Stomach smooth muscle (tissue), 2 donors: ENCODE measurements around the gene BMPER.

ENCODE experiments used
- H3K27ac ChIP-seq: one replicate; pipeline ENCODE4 v1.7.0; 2013; ENCODE audit warnings: mild to moderate bottlenecking, low read length, inconsistent platforms
- H3K27me3 ChIP-seq, 2 donors: one replicate each; pipeline ENCODE4 v1.7.0; 2013; ENCODE audit warnings: low read length in 2 of 2; ENCODE audit not compliant: insufficient read depth in 2 of 2, control insufficient read depth in 1 of 2
- H3K36me3 ChIP-seq, 2 donors: one replicate each; pipeline ENCODE4 v1.7.0; 2013; ENCODE audit warnings: low read length in 2 of 2; ENCODE audit not compliant: control insufficient read depth in 2 of 2, insufficient read depth in 2 of 2
- H3K4me1 ChIP-seq: one replicate; pipeline ENCODE4 v1.7.0; 2013; ENCODE audit warnings: low read length; ENCODE audit not compliant: control insufficient read depth, insufficient read depth
- H3K4me3 ChIP-seq, 2 donors: one replicate each; pipeline ENCODE4 v1.7.0; 2013; ENCODE audit warnings: low read length in 2 of 2
- H3K9ac ChIP-seq, 2 donors: one replicate each; pipeline ENCODE4 v1.7.0; 2013; ENCODE audit warnings: low read length in 2 of 2, mild to moderate bottlenecking in 1 of 2
- H3K9me3 ChIP-seq, 2 donors: one replicate each; pipeline ENCODE4 v1.7.0; 2013; ENCODE audit warnings: low read length in 2 of 2; ENCODE audit not compliant: control insufficient read depth in 2 of 2
- donor health status: healthy.
- donor health status: Pancreatic carcinoma.

BMPER gene

DNA sequence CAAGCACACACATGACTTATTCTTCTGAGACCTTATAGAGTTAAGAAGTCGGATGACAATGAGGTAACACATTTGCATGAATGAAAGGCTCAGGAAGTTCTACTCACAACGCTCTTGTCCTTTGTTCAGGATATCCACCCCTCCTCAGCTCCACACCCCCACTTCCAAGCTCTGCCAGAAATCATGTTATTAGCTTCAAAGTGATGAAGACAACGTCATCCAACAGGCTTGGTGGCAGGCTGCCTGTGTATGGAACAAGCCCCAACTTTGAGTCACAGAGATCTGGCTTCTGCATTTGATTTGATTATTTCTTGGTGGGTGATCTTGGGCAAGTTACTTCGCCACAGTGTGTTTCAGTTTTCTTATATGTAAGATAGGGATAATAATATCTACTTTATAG is 12.4 kb upstream of the BMPER start:
- Histone ChIP-seq H3K4me3 (no peak overlapping the region), H3K27me3 (no peaks in the 10 kb centered on the region), H3K36me3 (no peaks in the 10 kb centered on the region), H3K9ac (no peak overlapping the region), H3K27ac (no peak overlapping the region), H3K9me3 (no peaks in the 10 kb centered on the region), H3K4me1 (peaks cover 6% of the 10 kb centered on the region)

DNA sequence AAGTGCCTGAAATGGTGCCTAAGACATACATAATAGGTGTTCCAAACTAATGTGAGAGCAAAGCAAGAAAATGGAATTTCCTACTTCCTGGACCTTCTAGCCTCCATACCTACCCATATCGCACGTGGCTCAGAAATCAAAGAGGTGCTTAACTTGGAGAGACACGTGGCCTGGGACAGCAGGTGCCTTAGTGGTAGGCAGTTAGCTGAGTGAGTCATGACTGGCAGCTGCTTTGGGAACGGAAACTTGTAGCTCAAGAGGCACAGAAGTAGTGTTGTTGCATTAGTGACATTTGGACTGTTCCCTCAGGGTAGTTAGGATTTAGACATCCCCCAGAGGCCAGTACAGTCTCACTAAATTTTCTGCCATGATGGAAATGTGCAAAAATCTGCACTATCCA is 12.0 kb upstream of the BMPER start:
- Histone ChIP-seq H3K9me3 (no peaks in the 10 kb centered on the region), H3K4me1 (peaks cover 6% of the 10 kb centered on the region), H3K36me3 (no peaks in the 10 kb centered on the region), H3K9ac (no peak overlapping the region), H3K27me3 (no peaks in the 10 kb centered on the region), H3K4me3 (no peak overlapping the region), H3K27ac (no peak overlapping the region)

DNA sequence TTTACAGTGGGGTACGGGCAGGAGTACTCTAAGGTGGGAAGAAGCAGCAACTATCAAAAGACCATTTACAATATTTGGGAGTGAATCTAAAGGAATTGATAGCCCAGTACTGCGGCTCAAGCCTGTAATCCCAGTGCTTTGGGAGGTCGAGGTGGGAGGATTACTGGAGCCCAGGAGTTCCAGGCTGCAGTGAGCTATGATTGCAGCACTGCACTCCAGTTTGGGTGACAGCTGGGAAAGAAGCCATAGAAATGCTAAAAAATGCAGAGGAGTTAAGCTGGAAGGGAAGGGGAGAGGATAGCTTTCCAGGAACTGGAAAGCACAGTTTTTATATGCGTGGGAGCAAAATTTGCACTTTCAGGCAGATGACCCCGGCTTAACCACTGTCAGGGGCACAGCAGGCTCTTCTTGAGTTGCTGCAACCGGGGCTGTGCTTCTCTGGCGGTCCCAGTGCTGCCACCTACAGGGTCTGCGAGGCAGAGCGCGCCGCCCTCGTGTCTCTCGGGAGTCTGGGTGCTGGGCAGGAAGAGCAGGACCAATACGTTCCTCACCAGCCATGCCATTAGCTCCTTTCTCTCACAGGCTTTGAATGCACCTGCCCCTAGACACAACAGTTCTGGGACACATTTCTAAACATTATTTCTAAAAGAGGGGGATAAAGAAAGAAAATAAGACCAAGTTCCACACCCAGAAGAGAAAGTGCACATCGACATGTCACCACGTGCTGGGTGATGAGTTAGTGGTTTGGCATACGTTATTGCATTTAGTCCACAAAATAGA is 10.1 kb upstream of the BMPER start:
- no peaks in the 10 kb centered on the region for H3K36me3 ChIP-seq
- H3K9me3 ChIP-seq = no peaks in the 10 kb centered on the region
- no peak overlapping the region for H3K9ac ChIP-seq
- H3K4me1 ChIP-seq = peaks cover 6% of the 10 kb centered on the region
- no peak overlapping the region for H3K27ac ChIP-seq
- no peaks in the 10 kb centered on the region for H3K27me3 ChIP-seq
- peak overlapping the region; percentile 45 to 47 for H3K4me3 ChIP-seq

DNA sequence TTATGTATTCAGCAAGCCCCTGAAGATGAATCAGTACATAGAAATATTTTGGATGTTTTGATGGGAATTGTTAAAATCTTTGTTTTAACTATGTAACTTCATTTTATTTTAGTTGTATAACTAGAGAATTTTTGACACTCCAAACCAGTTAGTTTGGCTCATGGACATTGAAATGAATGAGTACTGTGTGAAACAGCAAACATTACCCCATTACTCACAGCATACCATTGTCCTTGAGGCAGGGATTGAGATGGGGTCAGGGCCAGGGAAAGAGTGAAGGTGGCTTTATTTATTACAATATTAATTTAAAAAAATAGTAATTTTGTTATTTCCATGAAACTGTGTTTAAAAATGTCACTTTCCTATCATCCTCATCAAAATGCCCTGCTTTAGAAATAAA is 4.8 kb upstream of the BMPER start:
- Histone ChIP-seq H3K4me3 (no peak overlapping the region), H3K9me3 (no peaks in the 10 kb centered on the region), H3K27me3 (no peaks in the 10 kb centered on the region), H3K27ac (no peak overlapping the region), H3K36me3 (no peaks in the 10 kb centered on the region), H3K4me1 (peaks cover 8% of the 10 kb centered on the region), H3K9ac (no peak overlapping the region)

DNA sequence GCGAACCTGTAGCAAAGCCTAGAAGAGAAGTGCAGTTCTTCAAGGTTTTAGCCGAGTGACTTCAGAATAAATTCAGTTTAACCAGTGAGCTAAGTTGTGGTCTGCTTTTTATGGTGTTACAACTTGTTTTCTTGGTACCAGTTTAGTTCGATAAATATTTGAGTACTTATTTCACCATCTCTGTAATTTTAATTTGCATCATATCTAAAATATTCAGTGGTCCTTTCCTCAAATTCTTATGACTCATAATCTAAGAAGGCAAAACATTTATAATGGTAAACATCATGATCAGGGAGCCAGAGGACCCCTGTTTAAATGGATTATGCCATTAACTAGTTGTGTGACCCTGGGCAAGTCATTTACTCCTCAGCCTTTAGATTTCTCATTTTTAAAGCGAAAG is 4.1 kb upstream of the BMPER start:
- Histone ChIP-seq H3K9me3 (no peaks in the 10 kb centered on the region), H3K27ac (no peak overlapping the region), H3K36me3 (no peaks in the 10 kb centered on the region), H3K4me3 (no peak overlapping the region), H3K27me3 (no peaks in the 10 kb centered on the region), H3K4me1 (peaks cover 8% of the 10 kb centered on the region), H3K9ac (no peak overlapping the region)

DNA sequence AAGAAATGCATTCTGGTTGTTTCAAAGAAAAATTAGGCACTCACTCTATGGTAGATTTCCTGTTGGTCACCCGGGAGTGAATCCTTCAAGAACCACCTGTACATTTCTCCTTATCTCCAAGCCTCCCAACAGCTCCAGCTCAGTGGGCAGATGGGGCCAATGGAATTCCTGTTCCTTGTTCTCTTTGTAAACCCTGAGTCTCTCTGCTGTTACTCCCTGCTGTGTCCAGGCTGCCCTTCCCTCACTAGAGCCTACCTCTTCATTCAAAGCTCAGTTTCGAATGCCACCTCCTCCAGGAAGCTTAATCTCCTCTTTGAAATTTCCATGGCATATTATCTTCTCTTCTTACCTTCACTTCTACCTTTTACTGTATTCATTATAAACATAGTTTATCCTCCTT is 3.5 kb upstream of the BMPER start:
- Histone ChIP-seq H3K27ac (no peak overlapping the region), H3K9ac (no peak overlapping the region), H3K4me3 (no peak overlapping the region), H3K4me1 (peaks cover 8% of the 10 kb centered on the region), H3K36me3 (no peaks in the 10 kb centered on the region), H3K9me3 (no peaks in the 10 kb centered on the region), H3K27me3 (no peaks in the 10 kb centered on the region)

DNA sequence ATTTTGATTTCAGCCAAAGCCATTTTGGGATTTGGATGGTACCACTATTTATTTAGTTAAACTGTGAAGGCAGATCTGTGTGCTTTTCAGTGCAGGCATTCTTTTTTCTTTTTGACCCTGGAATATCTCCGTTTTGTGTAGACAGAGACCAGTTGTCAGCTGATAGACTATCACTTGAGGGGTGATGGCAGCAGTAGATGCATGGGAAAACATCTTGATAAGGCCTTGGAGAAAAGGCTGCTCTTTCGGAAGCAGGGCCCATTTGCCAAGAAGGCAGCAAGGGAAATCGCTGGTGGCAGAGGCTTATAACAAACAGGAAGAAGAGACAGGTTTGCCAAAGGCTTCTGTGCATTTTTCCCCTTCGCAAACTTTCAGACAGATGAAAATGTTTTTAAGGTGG is 2.6 kb upstream of the BMPER start:
- H3K36me3 ChIP-seq = no peaks in the 10 kb centered on the region
- H3K27ac ChIP-seq = no peak overlapping the region
- H3K4me1 ChIP-seq = peaks cover 8% of the 10 kb centered on the region
- no peaks in the 10 kb centered on the region for H3K9me3 ChIP-seq
- no peaks in the 10 kb centered on the region for H3K27me3 ChIP-seq
- no peak overlapping the region for H3K9ac ChIP-seq
- H3K4me3 ChIP-seq = no peak overlapping the region

DNA sequence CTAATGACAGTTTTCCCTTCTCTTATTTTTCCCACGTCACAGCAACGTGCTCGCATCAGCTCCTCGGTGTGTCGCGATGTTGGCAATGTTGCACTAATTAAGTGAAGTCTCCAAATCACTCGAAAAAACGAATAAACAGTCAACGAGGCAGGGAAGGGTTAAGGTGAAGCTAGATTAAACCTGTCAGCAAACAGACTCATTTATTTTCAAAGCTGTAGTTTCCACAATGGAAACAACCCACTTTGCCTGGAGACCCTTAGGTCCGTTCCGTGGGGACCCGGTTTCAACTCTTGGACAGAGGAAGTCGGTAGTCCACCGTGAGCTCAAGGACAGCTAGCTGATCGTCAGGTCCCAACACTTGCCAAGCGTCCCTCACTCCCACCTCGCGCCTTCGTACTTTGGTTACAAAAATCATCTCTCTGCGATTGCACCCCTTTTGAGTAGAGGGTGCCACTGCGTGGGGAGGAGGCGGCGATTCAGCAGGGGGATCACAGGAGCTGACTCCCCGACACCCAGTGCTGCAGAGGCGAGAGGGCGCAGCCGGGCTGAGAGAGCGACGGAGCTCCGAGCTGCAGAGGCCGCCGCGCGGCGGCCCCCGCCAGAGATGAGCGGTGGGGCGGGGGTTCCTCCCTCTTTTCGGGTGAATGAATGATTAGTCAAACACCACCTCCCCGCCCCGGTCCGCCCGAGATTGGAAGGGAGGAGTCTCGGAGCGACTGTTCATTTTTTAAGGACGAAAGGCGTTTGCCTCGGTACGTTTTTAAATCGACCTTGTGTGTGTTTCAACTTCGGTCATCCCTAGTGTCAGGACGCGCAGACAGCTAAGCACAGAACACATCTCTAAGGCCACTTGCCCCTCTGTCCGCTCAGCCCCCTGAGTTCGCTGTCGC is 1.3 kb upstream of the BMPER start:
- Histone ChIP-seq H3K27ac (peak overlapping the region; percentile 79), H3K27me3 (no peaks in the 10 kb centered on the region)

DNA sequence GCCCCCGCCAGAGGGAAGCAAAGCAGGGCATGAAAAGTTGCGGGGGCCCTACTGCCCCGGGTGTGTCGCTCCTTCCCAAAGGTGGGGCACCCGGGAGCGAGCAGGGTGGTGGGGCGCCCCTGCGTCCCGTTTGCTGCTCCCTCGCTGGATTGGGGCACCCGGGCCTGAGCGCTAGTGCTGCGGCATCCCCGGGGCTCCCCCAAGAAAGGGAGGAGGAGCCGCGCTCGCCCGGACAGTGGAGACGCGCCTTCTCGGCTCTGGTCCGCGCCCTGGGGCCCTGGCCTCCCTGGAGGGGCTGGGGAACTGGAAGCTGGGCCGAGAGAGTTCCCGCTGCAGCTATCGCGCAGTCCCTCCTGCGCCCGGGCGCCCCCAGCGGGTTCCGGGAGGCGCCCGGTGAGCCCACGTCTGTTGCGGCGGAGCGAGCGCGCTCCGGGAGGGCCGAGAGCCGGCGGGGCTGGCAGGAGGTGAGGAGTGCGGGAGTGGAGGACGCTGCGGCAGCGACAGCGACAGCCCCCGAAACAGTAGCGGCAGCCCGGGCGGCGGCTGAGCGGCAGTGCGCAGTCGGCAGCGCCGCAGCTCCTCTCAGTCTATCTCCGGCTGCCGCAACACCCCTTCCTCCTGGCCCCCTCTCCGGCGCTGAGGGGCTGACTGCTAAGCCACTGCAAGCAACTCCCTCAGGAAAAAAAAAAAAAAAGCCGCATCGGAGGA is 504 bp upstream of the BMPER start:
- Histone ChIP-seq H3K4me3 (peak overlapping the region; percentile 86 to 88), H3K4me1 (peaks cover 8% of the 10 kb centered on the region), H3K9me3 (no peaks in the 10 kb centered on the region), H3K9ac (peak overlapping the region; percentile 80 to 83), H3K27ac (peak overlapping the region; percentile 79), H3K27me3 (no peaks in the 10 kb centered on the region), H3K36me3 (no peaks in the 10 kb centered on the region)

More for the DNA sequence above, 1.3 kb upstream of the BMPER start:
- Histone ChIP-seq H3K4me1 (peaks cover 8% of the 10 kb centered on the region), H3K9me3 (no peaks in the 10 kb centered on the region), H3K9ac (peak overlapping the region; percentile 80 to 83), H3K36me3 (no peaks in the 10 kb centered on the region), H3K4me3 (peak overlapping the region; percentile 86 to 88)

DNA sequence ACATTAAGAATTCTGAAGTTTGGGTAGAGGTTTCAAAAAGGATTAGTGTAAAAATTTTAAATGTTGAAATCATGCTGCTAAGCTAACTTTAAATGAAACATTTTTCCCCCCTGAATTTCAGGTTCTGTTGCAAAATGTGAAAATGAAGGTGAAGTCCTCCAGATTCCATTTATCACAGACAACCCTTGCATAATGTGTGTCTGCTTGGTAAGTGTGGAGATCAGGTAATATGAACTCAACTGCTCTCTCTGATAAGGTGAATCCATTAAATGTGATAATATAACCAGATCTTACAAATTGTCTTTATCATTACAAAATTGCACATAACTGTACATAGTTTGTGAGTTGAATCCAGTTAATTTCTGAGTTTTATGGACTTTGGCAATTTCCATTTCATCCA is 1.4 kb downstream of the BMPER start:
- H3K27me3 ChIP-seq = no peaks in the 10 kb centered on the region
- no peaks in the 10 kb centered on the region for H3K36me3 ChIP-seq
- peaks cover 8% of the 10 kb centered on the region for H3K4me1 ChIP-seq
- H3K9ac ChIP-seq = no peak overlapping the region
- peak overlapping the region in 1 of 2 donors; percentile 35 for H3K4me3 ChIP-seq
- no peaks in the 10 kb centered on the region for H3K9me3 ChIP-seq
- no peak overlapping the region for H3K27ac ChIP-seq
